Measurements from ENCODE around the gene GRIK5.
"Not testable (repeated sequence)": the region's sequence is repeated elsewhere in the genome, so short reads cannot be mapped to it uniquely, and the experiment has no call there.

DNA sequence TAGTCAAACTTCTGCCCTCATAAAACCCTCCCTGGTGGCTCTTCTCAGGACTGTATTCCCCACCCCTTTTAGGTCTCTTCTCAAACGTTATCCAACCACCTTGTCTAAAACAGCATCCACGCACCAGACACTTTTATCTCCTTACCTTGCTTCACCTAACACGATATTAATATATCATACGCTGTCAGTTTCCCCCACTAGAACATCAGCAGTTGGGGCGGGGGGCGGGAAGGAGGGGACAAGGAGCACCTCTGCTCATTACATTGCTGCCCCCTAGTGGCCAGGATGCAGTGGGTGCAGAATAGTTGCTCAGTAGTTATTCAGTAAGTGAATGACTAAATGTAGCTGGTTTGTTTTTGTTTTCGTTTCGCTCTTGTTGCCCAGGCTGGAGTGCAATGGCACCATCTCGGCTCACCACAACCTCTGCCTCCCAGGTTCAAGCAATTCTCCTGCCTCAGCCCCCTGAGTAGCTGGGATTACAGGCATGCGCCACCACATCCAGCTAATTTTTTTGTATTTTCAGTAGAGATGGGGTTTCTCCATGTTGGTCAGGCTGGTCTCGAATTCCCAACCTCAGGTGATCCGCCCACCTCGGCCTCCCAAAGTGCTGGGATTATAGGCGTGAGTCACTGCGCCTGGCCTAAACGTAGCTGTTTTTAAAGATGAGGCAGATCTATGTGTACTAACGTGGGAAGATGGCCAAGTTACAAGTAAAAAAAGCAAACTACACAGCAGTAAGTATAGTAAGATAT, 35.2 kb downstream of the GRIK5 start:
- TF ChIP-seq, protein P1, sequence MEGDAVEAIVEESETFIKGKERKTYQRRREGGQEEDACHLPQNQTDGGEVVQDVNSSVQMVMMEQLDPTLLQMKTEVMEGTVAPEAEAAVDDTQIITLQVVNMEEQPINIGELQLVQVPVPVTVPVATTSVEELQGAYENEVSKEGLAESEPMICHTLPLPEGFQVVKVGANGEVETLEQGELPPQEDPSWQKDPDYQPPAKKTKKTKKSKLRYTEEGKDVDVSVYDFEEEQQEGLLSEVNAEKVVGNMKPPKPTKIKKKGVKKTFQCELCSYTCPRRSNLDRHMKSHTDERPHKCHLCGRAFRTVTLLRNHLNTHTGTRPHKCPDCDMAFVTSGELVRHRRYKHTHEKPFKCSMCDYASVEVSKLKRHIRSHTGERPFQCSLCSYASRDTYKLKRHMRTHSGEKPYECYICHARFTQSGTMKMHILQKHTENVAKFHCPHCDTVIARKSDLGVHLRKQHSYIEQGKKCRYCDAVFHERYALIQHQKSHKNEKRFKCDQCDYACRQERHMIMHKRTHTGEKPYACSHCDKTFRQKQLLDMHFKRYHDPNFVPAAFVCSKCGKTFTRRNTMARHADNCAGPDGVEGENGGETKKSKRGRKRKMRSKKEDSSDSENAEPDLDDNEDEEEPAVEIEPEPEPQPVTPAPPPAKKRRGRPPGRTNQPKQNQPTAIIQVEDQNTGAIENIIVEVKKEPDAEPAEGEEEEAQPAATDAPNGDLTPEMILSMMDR (conservative IDR thresholded peaks at IDR 0.05; ENCODE audit: low read length): peak; percentile 92
- not testable (repeated sequence) for TF ChIP-seq EZH2phosphoT487 (IDR thresholded peaks at IDR 0.05; ENCODE audit: borderline replicate concordance, low read depth, low read length)

Measured in OCI-LY7 (cell line).